ENCODE data around the gene ZSCAN5C.

- TF ChIP-seq CTCF (IDR thresholded peaks at IDR 0.05) (no peak), EP300 (IDR thresholded peaks at IDR 0.05) (no peak)
Observed at GRCh38 chr19:56174550-56174949, 27.5 kb upstream of the ZSCAN5C start.
